GM23248 (cell line): ENCODE results near the gene ACYP1.

Experiments
- EZH2 ChIP-seq: fragments of 200-600 bp; sonication (generic); IDR thresholded peaks from 2 replicates; pipeline ENCODE4 v1.6.1; 2018; ENCODE audit warnings: antibody characterized with exemption, mild to moderate bottlenecking; ENCODE audit not compliant: insufficient read depth, poor library complexity, severe bottlenecking
- EZH2phosphoT487 ChIP-seq: fragments of 200-600 bp; sonication (generic); IDR thresholded peaks from 2 replicates; pipeline ENCODE4 v1.6.1; 2018; ENCODE audit warnings: antibody characterized with exemption, moderate library complexity, mild to moderate bottlenecking, low read depth; ENCODE audit not compliant: insufficient read depth

DNA sequence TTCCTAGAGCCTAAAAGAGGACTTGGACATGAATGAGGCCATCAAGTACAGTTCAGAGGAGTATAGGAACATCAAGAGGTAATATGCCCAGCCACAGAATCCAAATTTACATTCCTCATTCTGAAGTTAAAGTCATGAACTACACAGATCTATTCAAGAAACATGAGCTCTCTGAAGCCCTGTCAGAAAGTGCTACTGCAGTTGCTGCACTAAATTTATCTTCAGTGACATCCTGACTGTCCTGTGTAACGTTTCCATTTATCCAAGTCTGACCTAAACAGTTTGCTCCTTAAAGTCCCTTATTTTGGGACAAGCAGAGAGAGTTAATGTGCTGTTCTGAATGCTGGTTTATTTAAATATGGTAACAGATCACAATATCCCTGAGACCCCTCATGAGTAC is 34.9 kb upstream of the ACYP1 start:
- TF ChIP-seq EZH2phosphoT487 (no peak), EZH2 (no peak)
